Stimulated activated CD8-positive, alpha-beta memory T cell treated with anti-CD3 and anti-CD28 coated beads, Interleukin-15, amount 100 ng/mL, for 24 hours (primary cell): Measurements from ENCODE around the gene BDKRB2.

Experiments used
- DNase-seq: peaks from one replicate; pipeline ENCODE4 v3.0.0-alpha.2; 2020; ENCODE audit warnings: low read depth

The BDKRB2 gene

GRCh38 chr14:96204151-96205058 is at the start of gene BDKRB2:
Gene BDKRB2, plus strand, starts transcription at chr14:96204839. Its CDS starts 32,269 bp downstream, at chr14:96237108.
- DNase-seq: no peak

GRCh38 chr14:96154900-96155299 is 49.7 kb upstream of the BDKRB2 start:
- DNase-seq: no peak

GRCh38 chr14:96156804-96157760 is 47.6 kb upstream of the BDKRB2 start:
- DNase-seq: no peak

- DNase-seq: no peak
Measured at GRCh38 chr14:96158735-96159134, 45.9 kb upstream of the BDKRB2 start.

- DNase-seq: no peak
Measured at GRCh38 chr14:96160076-96160912, 44.3 kb upstream of the BDKRB2 start.

- DNase-seq: no peak
Measured at GRCh38 chr14:96160913-96161310, 43.7 kb upstream of the BDKRB2 start.

GRCh38 chr14:96161636-96162035 is 43.0 kb upstream of the BDKRB2 start:
- no peak for DNase-seq

- DNase-seq: no peak
Measured at GRCh38 chr14:96162265-96162664, 42.4 kb upstream of the BDKRB2 start.

- DNase-seq: no peak
Measured at GRCh38 chr14:96162741-96163140, 41.9 kb upstream of the BDKRB2 start.

GRCh38 chr14:96164861-96165490 is 39.7 kb upstream of the BDKRB2 start:
- no peak for DNase-seq

GRCh38 chr14:96165493-96166436 is 38.9 kb upstream of the BDKRB2 start:
- no peak for DNase-seq

- no peak for DNase-seq
Measured at GRCh38 chr14:96166461-96167223, 38.0 kb upstream of the BDKRB2 start.

- no peak for DNase-seq
Measured at GRCh38 chr14:96167224-96168148, 37.2 kb upstream of the BDKRB2 start.

- no peak for DNase-seq
Measured at GRCh38 chr14:96168581-96168980, 36.1 kb upstream of the BDKRB2 start.

GRCh38 chr14:96170961-96171592 is 33.6 kb upstream of the BDKRB2 start:
- DNase-seq: no peak

- DNase-seq: no peak
Measured at GRCh38 chr14:96173636-96174475, 30.8 kb upstream of the BDKRB2 start.

GRCh38 chr14:96176275-96176674 is 28.4 kb upstream of the BDKRB2 start:
- DNase-seq: no peak
